GM21360 (cell line): ENCODE data around the gene SMARCC2.
A peak's percentile ranks its signal among the peaks of the same experiment; 100 is the strongest.

ENCODE experiments used
- ATAC-seq: cut with Tn5 transposase; IDR thresholded peaks from one replicate; pipeline ENCODE4 v1.9.1; 2021; ENCODE audit warnings: mild to moderate bottlenecking, moderate library complexity; ENCODE audit not compliant: unreplicated experiment

The SMARCC2 gene

GRCh38 chr12:56152756-56153677 lies 36.3 kb downstream of the SMARCC2 start:
- no peak for ATAC-seq

DNA sequence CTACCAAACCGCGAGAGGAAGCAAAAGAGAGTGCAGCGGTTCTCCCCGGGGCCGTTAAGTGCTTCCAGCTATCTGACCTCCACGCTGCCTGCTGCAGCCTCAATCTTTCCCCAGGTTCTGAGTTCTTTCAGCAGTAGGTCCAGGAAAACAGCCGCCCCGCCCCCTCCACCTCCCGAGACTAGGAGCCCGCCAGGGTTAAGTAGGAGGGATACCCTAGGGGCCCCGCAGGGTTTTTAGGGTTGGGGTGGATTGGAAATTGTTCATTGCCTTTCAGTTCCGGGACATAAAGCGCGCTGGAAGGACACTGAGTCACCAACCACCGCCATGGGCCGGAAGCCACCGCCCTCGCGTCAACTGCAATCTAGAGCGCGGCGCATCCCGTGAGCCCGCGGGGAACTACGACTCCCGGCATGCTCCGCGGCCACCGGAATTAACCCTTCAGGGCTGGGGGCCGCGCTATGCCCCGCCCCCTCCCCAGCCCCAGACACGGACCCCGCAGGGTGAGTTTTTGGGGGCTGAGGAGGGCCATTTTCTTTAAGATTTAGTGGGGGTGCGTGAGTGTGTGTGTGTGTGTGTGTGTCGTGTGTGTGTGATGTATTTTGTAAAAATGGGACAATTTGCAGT lies 37.0 kb downstream of the SMARCC2 start, which contains the start of gene MYL6B:
MYL6B (plus strand) TSS at position 456 of the 624 bp plus-strand sequence. CDS start 1,332 bp downstream, outside the sequence.
- ATAC-seq, result peak; percentile 82

DNA sequence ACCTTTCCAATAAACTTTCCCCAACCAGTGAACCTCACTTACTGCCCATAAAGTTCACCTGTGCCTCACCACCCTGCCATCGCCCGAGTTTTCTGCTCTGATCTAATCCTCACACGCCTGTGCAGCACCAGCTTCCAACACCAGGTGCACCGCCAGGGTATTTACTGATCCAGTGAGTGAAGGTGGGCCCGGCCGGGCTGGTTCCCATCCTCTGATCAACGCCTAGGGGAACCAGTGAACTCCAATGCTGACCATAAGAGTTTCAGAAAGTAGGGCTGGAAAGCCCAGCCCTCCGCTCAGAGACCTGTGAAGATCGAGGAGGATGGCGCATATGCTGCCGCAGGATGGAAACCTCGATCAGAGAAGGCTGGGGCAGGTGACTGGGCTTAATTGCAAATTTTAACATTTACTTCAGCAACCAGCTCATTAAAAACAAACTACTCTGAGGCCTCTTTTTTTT lies 37.6 kb downstream of the SMARCC2 start:
- peak; percentile 24 for ATAC-seq

GRCh38 chr12:56150563-56150962 lies 38.7 kb downstream of the SMARCC2 start:
- no peak for ATAC-seq

DNA sequence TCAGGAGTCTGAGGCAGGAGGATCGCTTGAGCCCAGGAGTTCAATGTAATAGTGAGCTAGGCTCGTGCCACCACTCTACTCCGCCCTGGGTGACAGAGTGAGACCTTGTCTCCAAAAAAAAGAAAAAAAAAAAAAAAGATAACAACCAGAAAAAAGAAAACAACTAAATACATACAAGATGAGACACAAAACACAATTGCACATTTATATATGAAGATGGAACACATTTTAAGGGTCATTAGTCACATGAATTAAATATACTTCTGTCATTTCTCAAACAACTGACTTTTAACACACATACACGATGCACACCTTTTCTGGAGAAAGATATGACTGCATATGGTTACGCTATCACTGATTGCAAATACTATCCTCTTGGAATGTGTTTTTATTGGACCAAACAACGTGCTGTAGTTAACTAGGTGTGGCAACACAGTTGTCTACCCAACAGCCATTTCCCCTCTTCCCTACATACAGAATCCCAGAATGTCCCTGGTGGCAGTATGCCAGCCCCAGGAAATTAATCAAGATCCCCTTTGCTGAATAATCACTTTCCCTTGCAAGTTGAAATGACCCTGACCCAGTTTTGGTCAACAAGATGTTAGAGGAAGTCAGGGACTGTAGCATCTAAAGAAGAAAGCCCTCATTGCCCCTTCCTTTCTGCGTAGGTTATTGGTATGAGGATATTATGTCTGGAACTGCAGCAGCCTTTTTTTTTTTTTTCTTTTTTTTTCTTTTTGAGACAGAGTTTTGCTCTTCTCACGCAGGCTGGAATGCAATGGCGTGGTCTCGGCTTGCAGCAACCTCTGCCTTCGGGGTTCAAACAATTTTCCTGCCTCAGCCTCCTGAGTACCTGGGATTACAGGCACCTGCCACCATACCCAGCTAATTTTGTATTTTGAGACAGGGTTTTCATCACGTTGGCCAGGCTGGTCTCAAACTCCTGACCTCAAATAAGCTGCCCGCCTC lies 42.5 kb downstream of the SMARCC2 start:
- ATAC-seq, result no peak

DNA sequence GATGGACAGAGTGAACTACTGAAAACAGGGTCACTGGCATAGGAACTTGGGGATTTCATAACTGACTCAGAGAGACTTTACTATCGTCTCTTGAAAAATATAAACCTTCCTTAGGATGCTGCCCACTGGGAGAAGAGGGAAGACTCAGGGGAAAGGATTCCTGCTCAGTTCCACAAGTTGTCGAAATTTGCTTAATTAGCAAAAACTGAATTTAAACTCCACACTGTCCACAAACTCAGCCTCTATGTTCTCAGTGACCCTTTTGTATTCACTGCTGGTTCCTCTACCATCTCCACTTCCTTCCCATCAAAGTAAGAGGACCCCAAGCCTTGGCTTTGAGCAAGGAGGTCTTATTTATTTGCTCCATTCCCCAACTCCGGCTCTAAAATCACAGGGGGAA lies 44.1 kb downstream of the SMARCC2 start:
- no peak for ATAC-seq

- ATAC-seq, result no peak
Observed at GRCh38 chr12:56143870-56144269, 45.4 kb downstream of the SMARCC2 start.

DNA sequence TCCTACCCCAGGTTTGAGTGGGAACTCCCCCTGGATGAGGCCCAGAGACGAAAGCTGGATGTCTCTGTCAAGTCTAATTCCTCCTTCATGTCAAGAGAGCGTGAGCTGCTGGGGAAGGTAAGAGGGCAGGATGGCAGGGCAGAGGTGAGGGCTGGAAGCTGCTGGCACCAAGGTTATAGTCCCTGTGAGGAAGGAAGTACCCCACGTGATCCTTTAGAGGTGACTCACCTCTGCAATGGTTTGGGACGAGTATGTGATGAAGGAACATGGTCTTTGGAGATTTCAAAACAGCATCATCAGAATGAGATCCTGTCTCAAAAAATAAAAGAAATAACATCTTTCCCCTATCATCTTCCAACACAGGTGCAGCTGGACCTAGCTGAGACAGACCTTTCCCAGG lies 46.1 kb downstream of the SMARCC2 start:
- ATAC-seq, result no peak

DNA sequence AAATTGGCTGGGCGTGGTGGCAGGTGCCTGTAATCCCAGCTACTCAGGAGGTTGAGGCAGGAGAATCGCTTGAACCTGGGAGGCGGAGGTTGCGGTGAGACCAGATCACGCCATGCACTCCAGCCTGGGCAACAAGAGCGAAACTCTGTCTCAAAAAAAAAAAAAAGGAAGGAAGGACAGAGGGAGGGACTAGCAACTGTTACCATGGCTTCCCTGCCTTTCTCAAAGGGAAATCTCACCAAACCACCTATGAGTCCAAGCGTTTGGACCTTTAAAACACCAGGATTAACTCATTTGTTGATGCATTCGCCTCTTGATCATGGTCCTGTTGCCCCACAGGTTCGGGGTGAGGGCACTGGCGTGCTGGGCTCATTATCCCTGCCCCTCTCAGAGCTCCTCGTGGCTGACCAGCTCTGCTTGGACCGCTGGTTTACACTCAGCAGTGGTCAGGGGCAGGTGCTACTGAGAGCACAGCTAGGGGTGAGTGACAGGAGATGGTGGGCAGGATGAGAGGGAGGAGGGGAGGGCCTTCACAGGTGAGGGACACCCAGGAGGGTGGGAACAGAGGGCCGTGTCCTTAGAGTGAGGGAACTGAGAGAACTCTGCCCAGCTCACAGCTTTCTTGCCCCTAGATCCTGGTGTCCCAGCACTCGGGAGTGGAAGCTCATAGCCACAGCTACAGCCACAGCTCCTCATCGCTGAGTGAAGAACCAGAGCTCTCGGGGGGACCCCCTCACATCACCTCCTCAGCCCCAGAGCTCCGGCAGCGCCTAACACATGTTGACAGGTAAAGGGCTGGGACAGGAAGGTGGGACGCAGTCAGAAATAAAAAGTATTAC lies 47.1 kb downstream of the SMARCC2 start:
- no peak for ATAC-seq

DNA sequence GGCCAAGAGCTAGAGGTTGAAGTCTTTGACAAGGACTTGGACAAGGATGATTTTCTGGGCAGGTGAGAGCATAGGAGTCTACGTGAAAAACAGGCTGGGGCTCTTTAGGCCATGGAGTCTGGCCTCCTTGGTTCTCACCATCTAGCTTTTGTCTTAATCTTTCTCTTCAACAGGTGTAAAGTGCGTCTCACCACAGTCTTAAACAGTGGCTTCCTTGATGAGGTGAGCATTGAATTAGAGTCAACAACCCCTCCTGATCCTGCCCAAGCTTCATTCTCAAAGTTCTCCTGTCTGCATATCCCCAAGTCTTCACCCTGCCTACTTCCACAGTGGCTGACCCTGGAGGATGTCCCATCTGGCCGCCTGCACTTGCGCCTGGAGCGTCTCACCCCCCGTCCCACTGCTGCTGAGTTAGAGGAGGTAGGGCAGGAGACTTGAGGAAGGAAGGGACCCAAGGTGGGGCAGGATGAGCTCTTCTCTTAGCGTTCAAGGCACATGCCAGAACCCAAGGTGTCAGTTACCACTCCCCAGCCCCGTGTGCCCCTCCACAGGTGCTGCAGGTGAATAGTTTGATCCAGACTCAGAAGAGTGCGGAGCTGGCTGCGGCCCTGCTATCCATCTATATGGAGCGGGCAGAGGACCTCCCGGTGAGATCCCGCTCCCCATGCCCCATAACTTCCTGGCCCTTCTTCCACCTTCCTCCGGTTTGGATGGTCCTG lies 51.3 kb downstream of the SMARCC2 start:
- ATAC-seq, result no peak

DNA sequence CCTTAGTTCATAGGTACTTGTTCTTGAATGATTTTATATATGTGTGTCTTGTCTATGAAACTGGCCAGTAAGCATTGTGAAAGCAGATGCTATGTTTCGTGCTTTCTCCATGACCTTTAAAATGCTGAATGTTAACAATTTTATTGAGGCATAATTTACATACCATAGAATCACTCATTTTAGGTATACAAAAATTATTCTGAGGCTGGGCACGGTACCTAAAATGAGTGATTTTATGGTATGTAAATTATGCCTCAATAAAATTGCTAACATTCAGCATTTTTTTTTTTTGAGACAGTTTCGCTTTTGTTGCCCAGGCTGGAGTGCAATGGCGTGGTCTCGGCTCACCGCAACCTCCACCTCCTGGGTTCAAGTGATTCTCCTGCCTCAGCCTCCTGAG lies 54.4 kb downstream of the SMARCC2 start:
- no peak for ATAC-seq

- no peak for ATAC-seq
Observed at GRCh38 chr12:56130876-56131275, 58.4 kb downstream of the SMARCC2 start.

GRCh38 chr12:56129942-56130495 lies 59.3 kb downstream of the SMARCC2 start:
- no peak for ATAC-seq

DNA sequence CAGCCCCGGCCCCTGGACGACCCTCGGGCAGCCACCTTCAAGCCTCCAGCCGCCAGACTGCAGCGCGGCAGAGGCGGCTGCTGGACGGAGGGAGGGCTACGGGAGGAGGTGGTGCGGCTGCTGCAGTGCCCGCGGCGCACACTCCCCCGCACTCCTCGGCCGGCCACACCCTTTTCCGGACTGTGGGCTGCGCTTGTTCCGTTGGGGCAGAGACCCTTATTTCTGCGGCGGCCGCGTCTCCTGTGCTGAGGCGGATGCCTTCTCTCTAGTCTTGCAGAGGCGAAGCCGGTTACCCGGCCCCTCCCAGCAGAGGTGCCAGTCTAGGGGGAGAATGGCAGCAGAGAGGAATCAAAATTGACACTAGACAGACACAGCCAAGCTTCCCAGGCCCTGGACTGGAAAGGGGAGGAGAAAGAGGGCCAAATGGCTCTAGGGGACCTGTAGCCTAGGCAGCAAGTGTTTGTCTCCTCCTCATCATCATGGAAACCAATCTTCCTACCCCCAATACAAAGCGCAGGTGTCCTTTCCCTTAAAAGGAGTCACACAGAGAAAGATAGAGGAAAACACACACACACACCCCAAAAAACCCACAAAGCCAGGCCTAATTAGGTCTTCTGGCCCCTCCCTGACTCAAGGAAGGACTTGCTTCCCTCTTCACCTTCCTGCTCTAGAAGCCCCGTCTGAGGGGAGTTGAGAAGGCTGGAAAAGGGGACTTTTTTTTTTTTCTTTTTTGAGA lies 59.9 kb downstream of the SMARCC2 start:
- no peak for ATAC-seq

- ATAC-seq, result no peak
Observed at GRCh38 chr12:56128670-56129205, 60.5 kb downstream of the SMARCC2 start.

DNA sequence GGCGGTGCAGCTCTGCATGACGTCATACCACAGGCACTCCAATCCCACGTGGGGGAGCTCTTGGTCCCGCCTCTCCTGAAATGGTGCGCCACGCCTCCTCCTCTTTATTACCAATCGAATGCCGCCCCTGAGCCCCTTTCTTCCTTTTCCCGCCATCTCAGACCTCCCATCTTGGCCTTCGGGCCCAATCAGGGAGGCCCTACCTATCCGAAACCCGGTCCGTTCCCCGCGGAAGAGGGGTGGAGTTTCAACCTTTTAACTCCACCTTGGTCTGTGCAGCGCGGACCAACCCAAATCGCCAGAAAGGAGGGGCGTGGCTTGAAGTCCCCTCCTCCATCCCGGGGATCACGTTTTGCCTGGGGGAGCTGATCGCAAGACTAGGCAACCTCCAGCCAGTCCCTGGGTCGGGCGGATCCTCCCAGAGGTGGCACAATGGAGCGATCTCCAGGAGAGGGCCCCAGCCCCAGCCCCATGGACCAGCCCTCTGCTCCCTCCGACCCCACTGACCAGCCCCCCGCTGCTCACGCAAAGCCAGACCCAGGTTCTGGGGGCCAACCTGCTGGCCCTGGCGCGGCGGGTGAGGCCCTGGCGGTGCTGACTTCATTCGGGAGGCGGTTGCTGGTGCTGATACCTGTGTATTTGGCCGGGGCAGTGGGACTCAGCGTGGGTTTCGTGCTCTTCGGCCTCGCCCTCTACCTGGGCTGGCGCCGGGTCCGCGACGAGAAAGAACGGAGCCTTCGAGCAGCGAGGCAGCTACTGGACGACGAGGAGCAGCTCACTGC lies 61.2 kb downstream of the SMARCC2 start, which contains the start of gene ESYT1:
ESYT1 (plus strand) TSS at position 380 of the 782 bp plus-strand sequence; CDS start at position 433, 53 bp downstream.
- ATAC-seq, result peak; percentile 85

DNA sequence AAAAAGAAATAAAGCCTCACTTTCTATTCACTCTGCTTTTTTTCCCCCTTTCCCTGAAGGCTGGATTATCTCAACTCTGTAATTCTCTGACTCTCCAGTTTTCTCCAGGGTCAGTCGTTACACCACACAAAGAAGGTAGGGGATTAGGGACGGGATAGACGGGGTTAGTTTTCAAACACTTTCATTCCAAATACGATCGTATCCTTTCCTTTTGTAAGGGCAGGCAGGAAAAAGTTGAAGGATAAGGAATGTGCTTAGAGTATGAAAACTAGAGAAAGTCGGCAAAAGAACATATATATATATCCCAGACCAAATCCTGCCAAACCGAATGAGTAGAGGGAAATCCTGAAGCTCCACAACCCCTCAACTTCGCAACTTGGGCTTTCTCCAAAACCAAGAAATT lies 61.8 kb downstream of the SMARCC2 start:
- ATAC-seq, result no peak
